Adrenal gland (tissue), 12 donors: ENCODE measurements around the gene DOK7. TPM values are rescaled to one million over a fixed set of nuclear protein-coding genes. Genes with fewer than 3 reads are reported as not detected.

Source experiments
- DNase-seq, 7 donors: peaks; one replicate each; pipeline ENCODE4 v3.0.0-alpha.2; 2019 to 2020
- H3K27ac ChIP-seq, 5 donors: fragments of 200-600 bp; sonication (generic) in 4 of 5; 1 replicate in 3 of 5; 2 replicates in 2 of 5; pipeline versions ENCODE4 v1.5.1 to v1.8.0; 2016 to 2020; ENCODE audit warnings: mild to moderate bottlenecking in 1 of 5
- H3K27me3 ChIP-seq: fragments of 200-600 bp; 2 replicates; pipeline ENCODE4 v1.8.0; 2021
- H3K36me3 ChIP-seq, 2 donors: fragments of 200-600 bp; replicated peaks in 1 of 2; 1 replicate in 1 of 2; 2 replicates in 1 of 2; pipeline versions ENCODE4 v1.5.1 to v1.8.0; 2018 to 2022
- H3K4me1 ChIP-seq, 2 donors: fragments of 200-600 bp; replicated peaks in 1 of 2; 1 replicate in 1 of 2; 2 replicates in 1 of 2; pipeline versions ENCODE4 v1.5.1 to v1.8.0; 2018 to 2021
- H3K4me3 ChIP-seq, 4 donors: fragments of 200-600 bp; sonication (generic) in 3 of 4; one replicate each; pipeline ENCODE4 v1.5.1; 2016 to 2018
- H3K9me3 ChIP-seq, 3 donors: fragments of 200-600 bp; sonication (generic) in 1 of 3; replicated peaks in 1 of 3; 1 replicate in 2 of 3; 2 replicates in 1 of 3; pipeline versions ENCODE4 v1.5.1 to v1.8.0; 2016 to 2021
- POLR2A ChIP-seq, 2 donors: fragments of 450-650 bp; IDR thresholded peaks; one replicate each; pipeline ENCODE4 v1.6.1; 2017; ENCODE audit warnings: antibody characterized with exemption in 2 of 2, mild to moderate bottlenecking in 2 of 2, moderate library complexity in 1 of 2
- WGBS, 4 donors: extraction: QIAGEN DNeasy Blood & Tissue Kit in 2 of 4; methylation state at CpG; one replicate each; pipeline versions ENCODE4 v1.1.5 to v1.1.7; 2013 to 2017; 5-methylcytosine and 5-hydroxymethylcytosine counted together
- intact Hi-C, 2 donors: fragments of 100-400 bp; cut with DNase I; formaldehyde crosslinking; loops; one replicate each; pipeline versions ENCODE4 v1.14.1 to v1.15.0; 2022 to 2023
- polyA plus RNA-seq, 3 donors: library from polyadenylated mRNA; stranded (reverse); fragments of 200-250 nt in 2 of 3; fragments of 350-450 nt in 1 of 3; fragmentation: Illumina TruSeq in 1 of 3; extraction: RNeasy Lipid Tissue Mini Kit (QIAGEN cat#74804) in 1 of 3; gene quantifications; one replicate each; pipeline ENCODE4 v1.2.3, GENCODE V29; 2013 to 2014
- total RNA-seq, 9 donors: library from RNA; depleted of rRNA in 4 of 9; stranded (reverse); fragments of >200 nt in 4 of 9; fragments of 120-200 nt in 1 of 9; fragmentation: NEBNext Ultra II Directional in 1 of 9; extraction: Animal tissue kit (Norgen Biotek cat#: 25700) in 1 of 9; gene quantifications; one replicate each; pipeline versions ENCODE4 v1.1.0 to v1.2.4, GENCODE V29; 2013 to 2023
- TF ChIP-seq, protein P1 (sequence below), 6 experiments: fragments of 450-650 bp in 4 of 6; fragments of 200-600 bp in 2 of 6; sonication (generic) in 1 of 6; IDR thresholded peaks; 1 replicate in 5 of 6; 2 replicates in 1 of 6; pipeline versions ENCODE4 v1.5.1 to v1.8.0; 2016 to 2021; ENCODE audit warnings: antibody characterized with exemption in 6 of 6, mild to moderate bottlenecking in 2 of 6, moderate library complexity in 1 of 6
- donor health status: healthy with polysubstance abuse.
- donor health status: Bipolar disorder and iron deficiency.
- donor health status: DM: yes; HTN: yes; CAD: no.
- donor health status: DM: no; HTN: no; CAD: no.
- donor health status: DM: no; HTN: no; CAD: no.
- donor health status: DM: yes; HTN: yes; CAD: no.

DOK7 gene
- total and polyA plus RNA-seq, 12 donors = 0.18 to 4.2 (median 1.1) TPM; not detected in 1

DNA sequence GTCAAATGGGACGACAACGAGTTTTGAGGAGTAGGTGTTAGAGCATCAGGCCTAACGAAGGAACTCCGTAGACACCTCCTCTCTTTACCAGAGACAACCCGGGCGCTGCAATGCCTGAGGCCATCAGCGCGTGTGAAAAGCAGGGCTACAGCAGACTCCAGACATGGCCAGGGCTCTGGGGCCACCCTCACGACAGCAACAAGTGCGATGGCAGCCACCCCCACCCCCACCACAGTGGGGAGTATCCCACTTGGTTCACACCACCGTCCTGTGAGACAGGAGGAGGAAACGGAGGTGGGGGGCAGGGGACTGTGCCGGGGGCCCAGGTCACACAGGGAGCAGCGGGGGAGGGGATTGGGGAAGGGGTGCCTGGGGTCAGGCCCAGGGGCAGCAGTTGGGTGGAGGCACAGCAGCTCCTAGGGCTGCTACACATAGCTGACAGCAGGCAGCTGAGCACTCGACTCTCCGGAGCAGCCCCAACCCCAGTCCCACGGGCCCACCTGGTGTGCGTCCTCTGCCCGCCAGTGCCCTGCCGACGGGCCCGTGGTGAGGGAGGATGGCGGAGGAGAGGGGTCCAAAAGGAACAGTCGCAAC lies 60.6 kb downstream of the DOK7 start:
- H3K9me3 ChIP-seq = no peaks in the 10 kb centered on the region
- DNase-seq = no peak
- no peak overlapping the region for H3K27ac ChIP-seq
- H3K36me3 ChIP-seq = peaks cover 0 to 70% of the 10 kb centered on the region in 2 donors
- H3K4me1 ChIP-seq = no peaks in the 10 kb centered on the region
- H3K4me3 ChIP-seq = no peak overlapping the region
- H3K27me3 ChIP-seq = no peaks in the 10 kb centered on the region
- intact Hi-C loops = no loop called here
- WGBS, 4 donors = 88 to 92% (median 90%) methylated on average over 14 to 24 of the region's 24 CpGs
- TF ChIP-seq, protein P1, sequence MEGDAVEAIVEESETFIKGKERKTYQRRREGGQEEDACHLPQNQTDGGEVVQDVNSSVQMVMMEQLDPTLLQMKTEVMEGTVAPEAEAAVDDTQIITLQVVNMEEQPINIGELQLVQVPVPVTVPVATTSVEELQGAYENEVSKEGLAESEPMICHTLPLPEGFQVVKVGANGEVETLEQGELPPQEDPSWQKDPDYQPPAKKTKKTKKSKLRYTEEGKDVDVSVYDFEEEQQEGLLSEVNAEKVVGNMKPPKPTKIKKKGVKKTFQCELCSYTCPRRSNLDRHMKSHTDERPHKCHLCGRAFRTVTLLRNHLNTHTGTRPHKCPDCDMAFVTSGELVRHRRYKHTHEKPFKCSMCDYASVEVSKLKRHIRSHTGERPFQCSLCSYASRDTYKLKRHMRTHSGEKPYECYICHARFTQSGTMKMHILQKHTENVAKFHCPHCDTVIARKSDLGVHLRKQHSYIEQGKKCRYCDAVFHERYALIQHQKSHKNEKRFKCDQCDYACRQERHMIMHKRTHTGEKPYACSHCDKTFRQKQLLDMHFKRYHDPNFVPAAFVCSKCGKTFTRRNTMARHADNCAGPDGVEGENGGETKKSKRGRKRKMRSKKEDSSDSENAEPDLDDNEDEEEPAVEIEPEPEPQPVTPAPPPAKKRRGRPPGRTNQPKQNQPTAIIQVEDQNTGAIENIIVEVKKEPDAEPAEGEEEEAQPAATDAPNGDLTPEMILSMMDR (IDR thresholded peaks at IDR 0.05) = no peak
- no peak for TF ChIP-seq POLR2A (IDR thresholded peaks at IDR 0.05)

DNA sequence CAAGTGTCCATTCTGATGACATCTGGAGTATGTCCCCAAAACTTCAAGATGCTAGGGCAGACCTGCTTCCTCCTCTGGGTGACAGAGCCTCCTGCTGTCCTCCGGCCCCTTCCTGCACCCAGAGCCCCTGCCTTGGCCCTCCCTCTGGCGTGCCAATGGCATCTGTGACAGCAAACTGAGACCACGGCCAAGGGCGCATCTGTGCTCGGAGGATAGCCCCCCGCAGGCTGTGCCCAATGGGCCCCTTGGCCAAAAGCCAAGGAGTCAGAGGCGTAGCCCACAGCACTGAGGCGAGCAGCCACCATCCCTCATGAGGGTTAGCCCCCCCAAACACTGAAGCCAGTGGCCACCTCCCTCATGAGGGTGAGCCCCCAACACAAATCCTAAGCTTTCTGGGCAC lies 61.2 kb downstream of the DOK7 start:
- H3K36me3 ChIP-seq = peaks cover 0 to 69% of the 10 kb centered on the region in 2 donors

DNA sequence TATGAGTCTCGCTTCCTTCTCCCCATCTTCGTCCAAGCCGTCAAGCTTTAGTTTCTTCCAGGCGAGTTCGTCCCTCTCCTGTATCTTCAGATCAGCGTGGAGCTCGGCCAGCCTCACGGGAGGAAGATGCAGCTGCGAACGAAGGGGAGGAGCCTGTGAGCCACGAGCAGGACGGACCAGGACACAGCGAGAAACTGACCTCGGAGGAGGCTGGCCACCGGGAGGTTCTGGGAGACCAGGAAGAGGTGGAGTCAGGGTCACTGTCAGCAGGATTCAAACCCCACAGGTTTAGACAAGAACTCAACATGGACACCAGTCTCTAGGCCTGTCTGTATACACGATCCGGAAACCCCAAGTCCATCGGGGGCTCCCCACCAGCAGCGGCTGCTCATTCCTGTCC lies 61.8 kb downstream of the DOK7 start:
- no peak for TF ChIP-seq POLR2A (IDR thresholded peaks at IDR 0.05)
- TF ChIP-seq, protein P1 (IDR thresholded peaks at IDR 0.05) = no peak
- H3K27ac ChIP-seq = no peak overlapping the region
- intact Hi-C loops = no loop called here
- no peaks in the 10 kb centered on the region for H3K9me3 ChIP-seq
- peaks cover 0 to 63% of the 10 kb centered on the region in 2 donors for H3K36me3 ChIP-seq
- WGBS, 4 donors = 85 to 89% (median 87%) methylated on average over 19 of the region's 19 CpGs
- no peaks in the 10 kb centered on the region for H3K27me3 ChIP-seq
- no peak overlapping the region for H3K4me3 ChIP-seq
- peaks cover 0 to 9% of the 10 kb centered on the region in 2 donors for H3K4me1 ChIP-seq
- no peak for DNase-seq

More for the DNA sequence above, 61.2 kb downstream of the DOK7 start:
- TF ChIP-seq POLR2A (IDR thresholded peaks at IDR 0.05) = no peak
- TF ChIP-seq, protein P1 (IDR thresholded peaks at IDR 0.05) = no peak
- H3K27me3 ChIP-seq = no peaks in the 10 kb centered on the region
- no peaks in the 10 kb centered on the region for H3K9me3 ChIP-seq
- DNase-seq = no peak
- intact Hi-C loops = no loop called here
- H3K4me3 ChIP-seq = no peak overlapping the region
- peaks cover 0 to 3% of the 10 kb centered on the region in 2 donors for H3K4me1 ChIP-seq
- 66 to 98% (median 96%) methylated on average over 5 to 8 of the region's 8 CpGs for WGBS, 4 donors
- H3K27ac ChIP-seq = no peak overlapping the region

DNA sequence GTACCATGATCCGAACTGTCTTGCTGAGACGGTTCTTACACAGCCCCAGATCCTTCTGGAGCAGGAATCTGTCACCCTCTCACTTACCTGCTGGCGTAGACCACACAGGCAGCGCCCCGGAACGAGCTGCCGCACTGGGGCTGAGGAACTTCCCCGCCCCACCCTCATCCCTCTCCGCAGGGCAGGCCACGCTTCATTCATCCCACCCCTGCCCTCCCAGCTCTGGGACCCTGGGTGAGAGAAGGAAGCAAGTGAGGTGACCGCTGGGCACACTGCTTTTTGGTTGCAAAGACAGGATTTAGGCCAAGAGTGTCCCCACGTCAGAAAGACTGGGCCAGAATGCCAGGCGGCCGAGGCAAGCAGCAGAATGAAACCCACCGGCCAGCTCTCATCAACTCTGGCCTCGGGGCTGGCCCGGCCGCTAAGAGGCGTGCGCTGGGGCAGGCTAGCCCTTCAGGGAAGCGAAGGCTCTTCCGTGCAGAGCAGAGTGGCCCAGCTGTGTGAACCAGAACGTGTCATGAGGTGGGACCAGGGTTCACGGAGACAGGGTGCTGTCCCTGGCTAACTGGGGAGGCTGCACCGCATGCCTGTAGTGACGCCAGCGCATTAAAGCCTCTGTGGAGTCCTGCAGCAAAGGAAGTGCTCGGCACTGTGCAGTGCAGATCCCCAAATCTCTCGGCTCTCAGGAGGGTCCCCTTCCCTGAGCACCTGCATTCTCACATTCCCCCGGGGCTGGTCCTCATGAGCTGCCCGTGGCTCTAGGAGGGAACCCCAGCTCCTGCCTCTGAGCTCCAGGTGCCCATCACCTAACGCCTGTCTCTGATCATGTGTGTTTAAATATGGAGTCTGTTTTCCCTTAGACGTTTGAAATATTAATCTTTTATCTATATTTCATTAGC lies 62.7 kb downstream of the DOK7 start:
- DNase-seq = no peak
- Histone ChIP-seq H3K4me1 (peaks cover 6 to 18% of the 10 kb centered on the region in 2 donors), H3K27ac (no peak overlapping the region), H3K9me3 (no peaks in the 10 kb centered on the region), H3K27me3 (no peaks in the 10 kb centered on the region), H3K36me3 (peaks cover 0 to 55% of the 10 kb centered on the region in 2 donors), H3K4me3 (no peak overlapping the region)
- TF ChIP-seq, protein P1 (IDR thresholded peaks at IDR 0.05) = no peak
- TF ChIP-seq POLR2A (IDR thresholded peaks at IDR 0.05) = no peak
- intact Hi-C loops = no loop called here
- 88 to 91% (median 89%) methylated on average over 20 to 33 of the region's 33 CpGs for WGBS, 4 donors
